Stimulated activated memory B cell treated with anti-CD40 and anti-IgM and Interleukin-4, amounts not matched to agents 10 μg/mL and 1 μg/mL and 100 μg/mL, for 72 hours (primary cell): Measurements from ENCODE around the gene KRTAP9-6.
A peak's percentile ranks its signal among the peaks of the same experiment; 100 is the strongest.
"Not testable (repeated sequence)": the region's sequence is repeated elsewhere in the genome, so short reads cannot be mapped to it uniquely, and the experiment has no call there.

Experiments used
- ATAC-seq: fragments of 150-1000 bp; cut with Tn5 transposase; 2 replicates; pipeline ENCODE4 v1.10.0; 2021
- H3K27ac Mint-ChIP-seq: one replicate; pipeline ENCODE4 v1.8.0; 2022; ENCODE audit warnings: mild to moderate bottlenecking, mixed read lengths
- H3K27me3 Mint-ChIP-seq: one replicate; pipeline ENCODE4 v1.8.0; 2022; ENCODE audit warnings: mixed read lengths
- H3K36me3 Mint-ChIP-seq: one replicate; pipeline ENCODE4 v1.8.0; 2022; ENCODE audit warnings: mixed read lengths
- H3K4me1 Mint-ChIP-seq: one replicate; pipeline ENCODE4 v1.8.0; 2022; ENCODE audit warnings: mixed read lengths
- H3K4me3 Mint-ChIP-seq: one replicate; pipeline ENCODE4 v1.8.0; 2022; ENCODE audit warnings: mild to moderate bottlenecking, moderate library complexity, mixed read lengths
- H3K9me3 Mint-ChIP-seq: one replicate; pipeline ENCODE4 v1.8.0; 2022; ENCODE audit warnings: mixed read lengths

Gene KRTAP9-6, protein sequence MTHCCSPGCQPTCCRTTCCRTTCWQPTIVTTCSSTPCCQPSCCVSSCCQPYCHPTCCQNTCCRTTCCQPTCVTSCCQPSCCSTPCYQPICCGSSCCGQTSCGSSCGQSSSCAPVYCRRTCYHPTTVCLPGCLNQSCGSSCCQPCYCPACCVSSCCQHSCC

DNA sequence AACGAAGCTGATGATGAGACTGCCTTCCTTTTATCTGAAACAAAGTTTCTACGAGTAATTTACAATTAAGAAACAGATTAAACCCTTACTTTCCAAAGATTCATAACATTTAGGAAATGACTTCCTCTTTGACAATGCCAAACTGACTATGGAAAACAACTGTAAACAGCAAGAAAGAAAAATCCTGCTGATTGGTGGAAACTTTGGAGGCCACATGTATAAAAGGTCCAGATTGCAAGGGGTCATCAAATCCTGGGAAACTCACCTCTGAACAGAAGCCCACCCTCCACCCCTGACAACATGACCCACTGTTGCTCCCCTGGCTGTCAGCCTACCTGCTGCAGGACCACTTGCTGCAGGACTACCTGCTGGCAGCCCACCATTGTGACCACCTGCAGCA is at the start of gene KRTAP9-6:
Gene KRTAP9-6, plus strand, starts transcription at position 301 of the 400 bp plus-strand sequence. Its CDS starts 0 bp downstream, at position 301.
- Mint-ChIP-seq H3K4me1 (no peaks in the 10 kb centered on the region), H3K36me3 (no peaks in the 10 kb centered on the region), H3K4me3 (no peak within 1 kb of the TSS), H3K27me3 (peaks cover 54% of the 10 kb centered on the region), H3K27ac (no peak within 1 kb of the TSS), H3K9me3 (peaks cover 3% of the 10 kb centered on the region)
- no peak for ATAC-seq

DNA sequence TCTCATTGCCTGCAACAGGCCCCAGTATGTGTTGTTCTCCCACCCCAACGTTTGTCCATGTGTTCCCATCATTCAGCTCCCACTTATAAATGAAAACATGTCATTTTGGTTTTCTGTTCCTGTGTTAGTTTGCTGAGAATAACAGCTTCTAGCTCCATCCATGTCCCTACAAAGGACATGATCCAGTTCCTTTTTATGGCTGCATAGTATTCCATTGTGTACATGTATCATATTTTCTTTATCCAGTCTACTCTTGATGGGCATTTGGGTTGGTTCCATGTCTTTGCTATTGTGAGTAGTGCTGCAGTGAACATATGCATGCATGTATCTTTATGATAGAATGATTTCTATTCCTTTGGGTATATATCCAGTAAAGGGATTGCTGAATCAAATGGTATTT is 49.5 kb upstream of the KRTAP9-6 start:
- Mint-ChIP-seq H3K4me1 (peaks cover 12% of the 10 kb centered on the region), H3K4me3 (no peak overlapping the region), H3K9me3 (peaks cover 9% of the 10 kb centered on the region), H3K27me3 (peaks cover 88% of the 10 kb centered on the region), H3K27ac (no peak overlapping the region), H3K36me3 (peaks cover 5% of the 10 kb centered on the region)
- no peak for ATAC-seq

DNA sequence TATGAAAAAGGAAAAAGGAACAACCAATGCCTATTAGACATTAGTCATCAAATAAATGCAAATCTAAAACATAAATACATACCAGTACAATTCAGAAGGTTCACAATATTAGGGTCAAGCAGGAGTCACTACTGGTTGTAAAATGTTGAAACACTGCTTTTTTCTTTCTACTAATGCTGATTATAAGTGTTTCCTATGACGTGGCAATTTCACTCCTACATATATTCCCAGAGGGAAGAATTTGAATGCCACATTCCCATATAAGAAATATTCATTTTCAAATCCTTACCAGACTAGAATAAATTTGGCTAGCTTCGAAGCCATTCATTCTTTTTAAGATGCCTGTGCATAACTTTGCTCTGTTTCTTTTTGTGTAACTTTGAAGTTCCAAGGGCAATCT is 41.4 kb upstream of the KRTAP9-6 start:
- no peak overlapping the region for H3K4me3 Mint-ChIP-seq
- H3K4me1 Mint-ChIP-seq: no peaks in the 10 kb centered on the region
- peaks cover 9% of the 10 kb centered on the region for H3K9me3 Mint-ChIP-seq
- peaks cover 45% of the 10 kb centered on the region for H3K27me3 Mint-ChIP-seq
- H3K36me3 Mint-ChIP-seq: peaks cover 5% of the 10 kb centered on the region
- no peak for ATAC-seq
- no peak overlapping the region for H3K27ac Mint-ChIP-seq

DNA sequence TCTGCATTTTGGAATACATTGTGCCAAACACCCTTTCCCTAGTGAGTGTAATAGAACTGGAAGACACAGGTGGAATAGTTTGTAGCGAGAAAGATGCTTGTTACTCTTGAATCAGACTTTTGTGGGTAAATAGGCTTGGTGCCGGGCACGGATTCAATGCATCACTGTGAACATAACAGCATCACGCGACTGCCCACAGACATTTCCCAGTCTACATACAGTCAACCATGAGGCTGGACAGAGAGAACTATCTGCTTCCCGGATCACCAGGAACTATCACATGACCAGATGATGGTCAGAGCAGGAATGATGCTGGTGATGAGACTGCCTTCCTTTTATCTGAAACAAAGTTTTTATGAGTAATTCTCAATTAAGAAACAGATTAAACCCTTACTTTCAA is 39.1 kb upstream of the KRTAP9-6 start:
- peaks cover 41% of the 10 kb centered on the region for H3K27me3 Mint-ChIP-seq
- H3K4me3 Mint-ChIP-seq: no peak overlapping the region
- H3K27ac Mint-ChIP-seq: no peak overlapping the region
- ATAC-seq: no peak
- H3K9me3 Mint-ChIP-seq: peaks cover 3% of the 10 kb centered on the region
- H3K36me3 Mint-ChIP-seq: no peaks in the 10 kb centered on the region
- peaks cover 8% of the 10 kb centered on the region for H3K4me1 Mint-ChIP-seq

DNA sequence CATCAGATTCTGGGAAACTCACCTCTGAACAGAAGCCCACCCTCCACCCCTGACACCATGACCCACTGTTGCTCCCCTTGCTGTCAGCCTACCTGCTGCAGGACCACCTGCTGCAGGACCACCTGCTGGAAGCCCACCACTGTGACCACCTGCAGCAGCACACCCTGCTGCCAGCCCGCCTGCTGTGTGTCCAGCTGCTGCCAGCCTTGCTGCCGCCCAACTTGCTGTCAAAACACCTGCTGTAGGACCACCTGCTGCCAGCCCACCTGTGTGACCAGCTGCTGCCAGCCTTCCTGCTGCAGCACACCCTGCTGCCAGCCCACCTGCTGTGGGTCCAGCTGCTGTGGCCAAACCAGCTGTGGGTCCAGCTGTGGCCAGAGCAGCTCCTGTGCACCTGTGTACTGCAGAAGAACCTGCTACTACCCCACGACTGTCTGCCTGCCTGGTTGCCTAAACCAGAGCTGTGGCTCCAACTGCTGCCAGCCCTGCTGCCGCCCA is 38.5 kb upstream of the KRTAP9-6 start, which contains the start of gene KRTAP9-2:
Gene KRTAP9-2, plus strand, starts transcription at position 51 of the 498 bp plus-strand sequence. Its CDS starts 7 bp downstream, at position 58.
- H3K27me3 Mint-ChIP-seq: peaks cover 40% of the 10 kb centered on the region
- H3K4me3 Mint-ChIP-seq, H3K27ac Mint-ChIP-seq, ATAC-seq, H3K4me1 Mint-ChIP-seq, H3K9me3 Mint-ChIP-seq, H3K36me3 Mint-ChIP-seq: not testable (repeated sequence)

DNA sequence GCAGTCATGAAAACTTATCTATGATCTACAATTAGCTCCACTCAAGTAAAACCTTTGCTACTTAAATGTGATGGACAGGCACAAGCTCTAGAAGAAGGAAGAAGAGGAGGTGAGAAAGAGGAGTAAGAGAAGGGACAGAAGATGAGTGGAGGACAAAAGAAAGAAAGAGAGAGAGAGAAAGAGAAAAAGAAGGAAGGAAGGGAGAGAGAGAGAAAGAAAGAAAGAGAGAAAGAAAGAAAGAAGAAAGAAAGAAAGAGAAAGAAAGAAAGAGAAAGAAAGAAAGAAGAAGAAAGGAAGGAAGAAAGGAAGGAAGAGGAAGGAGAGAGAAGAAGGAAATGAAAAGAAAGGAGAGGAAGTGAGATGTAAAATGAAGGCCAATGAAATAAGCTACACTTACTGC is 35.1 kb upstream of the KRTAP9-6 start:
- Mint-ChIP-seq H3K9me3 (peaks cover 3% of the 10 kb centered on the region), H3K4me3 (no peak overlapping the region), H3K36me3 (no peaks in the 10 kb centered on the region), H3K4me1 (peaks cover 8% of the 10 kb centered on the region), H3K27ac (no peak overlapping the region), H3K27me3 (peaks cover 50% of the 10 kb centered on the region)
- ATAC-seq: no peak

DNA sequence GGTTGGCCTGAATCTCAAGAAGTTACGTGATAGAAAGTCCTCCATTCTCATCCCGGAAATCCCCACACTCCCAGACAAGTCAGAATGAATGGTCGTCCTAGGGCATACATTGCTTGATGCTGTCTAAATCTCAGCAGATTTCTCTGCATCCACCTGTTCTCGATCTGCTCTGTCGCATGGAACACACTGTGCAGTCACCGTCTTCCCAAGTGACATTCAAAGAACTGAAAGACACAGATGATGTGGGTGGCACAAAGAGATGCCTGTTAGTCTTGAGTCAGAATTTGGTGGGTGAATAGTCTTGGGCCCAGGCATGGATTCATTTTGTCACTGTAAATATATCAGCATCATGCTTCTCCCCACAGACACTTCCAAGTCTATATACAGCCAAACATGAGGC is 33.4 kb upstream of the KRTAP9-6 start:
- no peaks in the 10 kb centered on the region for H3K36me3 Mint-ChIP-seq
- H3K9me3 Mint-ChIP-seq: peaks cover 3% of the 10 kb centered on the region
- peaks cover 60% of the 10 kb centered on the region for H3K27me3 Mint-ChIP-seq
- peaks cover 8% of the 10 kb centered on the region for H3K4me1 Mint-ChIP-seq
- H3K27ac Mint-ChIP-seq: no peak overlapping the region
- H3K4me3 Mint-ChIP-seq: no peak overlapping the region
- no peak for ATAC-seq

DNA sequence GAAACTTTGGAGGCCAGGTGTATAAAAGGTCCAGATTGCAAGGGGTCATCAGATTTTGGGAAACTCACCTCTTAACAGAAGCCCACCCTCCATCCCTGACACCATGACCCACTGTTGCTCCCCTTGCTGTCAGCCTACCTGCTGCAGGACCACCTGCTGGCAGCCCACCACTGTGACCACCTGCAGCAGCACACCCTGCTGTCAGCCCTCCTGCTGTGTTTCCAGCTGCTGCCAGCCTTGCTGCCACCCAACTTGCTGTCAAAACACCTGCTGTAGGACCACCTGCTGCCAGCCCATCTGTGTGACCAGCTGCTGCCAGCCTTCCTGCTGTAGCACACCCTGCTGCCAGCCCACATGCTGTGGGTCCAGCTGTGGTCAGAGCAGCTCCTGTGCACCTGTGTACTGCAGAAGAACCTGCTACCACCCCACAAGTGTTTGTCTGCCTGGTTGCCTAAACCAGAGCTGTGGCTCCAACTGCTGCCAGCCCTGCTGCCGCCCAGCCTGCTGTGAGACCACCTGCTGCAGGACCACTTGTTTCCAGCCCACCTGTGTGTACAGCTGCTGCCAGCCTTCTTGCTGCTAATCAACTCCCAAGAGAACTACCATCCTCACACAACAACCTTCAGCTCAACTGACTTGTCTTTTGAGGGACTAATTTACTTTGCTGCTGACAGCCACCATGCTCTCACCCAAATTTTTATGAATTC is 32.6 kb upstream of the KRTAP9-6 start, which contains the start of gene KRTAP9-3:
Gene KRTAP9-3, plus strand, starts transcription at position 51 of the 707 bp plus-strand sequence. Its CDS starts 53 bp downstream, at position 104.
- H3K4me3 Mint-ChIP-seq, H3K4me1 Mint-ChIP-seq, H3K27ac Mint-ChIP-seq, ATAC-seq, H3K36me3 Mint-ChIP-seq, H3K9me3 Mint-ChIP-seq: not testable (repeated sequence)
- peaks cover 65% of the 10 kb centered on the region for H3K27me3 Mint-ChIP-seq

DNA sequence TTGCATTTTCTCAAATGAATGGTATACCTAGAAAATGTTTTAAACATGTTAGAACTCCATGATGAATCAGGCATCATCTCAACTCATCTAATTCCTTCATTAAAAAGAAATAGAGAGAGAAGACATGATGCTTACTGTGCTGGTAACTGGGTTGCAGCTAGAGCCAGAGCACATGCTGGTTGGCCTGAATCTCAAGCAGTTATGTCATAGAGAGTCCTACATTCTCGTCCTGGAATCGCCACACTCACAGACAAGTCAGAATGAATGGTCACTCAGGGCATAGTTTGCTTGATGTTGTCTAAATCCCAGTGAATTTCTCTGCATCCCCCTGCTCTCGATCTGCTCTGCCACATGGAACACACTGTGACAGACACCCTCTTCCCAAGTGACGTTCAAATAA is 28.1 kb upstream of the KRTAP9-6 start:
- not testable (repeated sequence) for H3K4me3 Mint-ChIP-seq, H3K9me3 Mint-ChIP-seq, H3K4me1 Mint-ChIP-seq, ATAC-seq, H3K27ac Mint-ChIP-seq, H3K36me3 Mint-ChIP-seq
- peaks cover 65% of the 10 kb centered on the region for H3K27me3 Mint-ChIP-seq

DNA sequence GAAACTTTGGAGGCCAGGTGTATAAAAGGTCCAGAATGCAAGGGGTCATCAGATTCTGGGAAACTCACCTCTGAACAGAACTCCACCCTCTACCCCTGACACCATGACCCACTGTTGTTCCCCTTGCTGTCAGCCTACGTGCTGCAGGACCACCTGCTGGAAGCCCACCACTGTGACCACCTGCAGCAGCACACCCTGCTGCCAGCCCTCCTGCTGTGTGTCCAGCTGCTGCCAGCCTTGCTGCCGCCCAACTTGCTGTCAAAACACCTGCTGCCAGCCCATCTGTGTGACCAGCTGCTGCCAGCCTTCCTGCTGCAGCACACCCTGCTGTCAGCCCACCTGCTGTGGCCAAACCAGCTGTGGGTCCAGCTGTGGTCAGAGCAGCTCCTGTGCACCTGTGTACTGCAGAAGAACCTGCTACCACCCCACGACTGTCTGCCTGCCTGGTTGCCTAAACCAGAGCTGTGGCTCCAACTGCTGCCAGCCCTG is 27.2 kb upstream of the KRTAP9-6 start, which contains the start of gene KRTAP9-8:
Gene KRTAP9-8, plus strand, starts transcription at position 51 of the 489 bp plus-strand sequence. Its CDS starts 53 bp downstream, at position 104.
- H3K4me1 Mint-ChIP-seq, H3K27ac Mint-ChIP-seq, H3K9me3 Mint-ChIP-seq, ATAC-seq, H3K4me3 Mint-ChIP-seq, H3K36me3 Mint-ChIP-seq: not testable (repeated sequence)
- H3K27me3 Mint-ChIP-seq: peaks cover 67% of the 10 kb centered on the region

DNA sequence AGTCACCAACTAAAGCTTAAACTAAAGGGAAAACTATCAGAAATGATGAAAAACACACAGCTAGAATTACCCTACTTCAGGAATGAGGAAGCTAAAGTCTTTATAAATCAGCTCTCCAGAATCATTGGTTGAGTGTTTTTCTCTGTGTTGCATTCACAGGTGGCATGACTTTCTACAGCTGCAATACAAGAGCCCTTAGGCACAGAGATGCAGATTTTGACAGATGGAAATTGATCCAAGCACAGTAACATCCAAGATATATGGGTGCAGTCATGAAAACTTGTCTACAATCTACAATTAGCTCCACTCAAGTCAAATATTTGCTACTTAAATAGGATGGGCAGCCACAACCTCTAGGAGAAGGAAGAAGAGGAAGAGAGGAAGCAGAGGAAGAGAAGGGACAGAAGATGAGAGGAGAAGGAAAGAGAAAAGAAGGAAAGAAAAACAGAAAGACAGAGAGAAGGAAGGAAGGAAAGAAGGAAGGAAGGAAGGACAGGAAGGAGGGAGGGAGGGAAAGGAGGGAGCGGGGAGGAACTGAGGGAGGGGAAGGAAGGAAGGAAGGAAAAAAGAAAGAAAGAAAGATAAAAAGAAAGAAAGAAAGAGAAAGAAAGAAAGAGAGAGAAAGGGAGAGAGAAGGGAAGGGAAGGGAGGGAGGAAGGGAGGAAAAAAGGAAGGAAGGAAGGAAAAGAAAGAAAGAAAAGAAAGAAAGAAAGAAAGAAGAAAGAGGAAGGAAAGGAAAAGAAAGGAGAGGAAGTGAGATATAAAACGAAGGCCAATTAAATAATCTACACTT is 18.0 kb upstream of the KRTAP9-6 start:
- peaks cover 34% of the 10 kb centered on the region for H3K27me3 Mint-ChIP-seq
- H3K4me1 Mint-ChIP-seq, H3K4me3 Mint-ChIP-seq, ATAC-seq, H3K36me3 Mint-ChIP-seq, H3K9me3 Mint-ChIP-seq: not testable (repeated sequence)
- peak overlapping the region; percentile 4 for H3K27ac Mint-ChIP-seq

DNA sequence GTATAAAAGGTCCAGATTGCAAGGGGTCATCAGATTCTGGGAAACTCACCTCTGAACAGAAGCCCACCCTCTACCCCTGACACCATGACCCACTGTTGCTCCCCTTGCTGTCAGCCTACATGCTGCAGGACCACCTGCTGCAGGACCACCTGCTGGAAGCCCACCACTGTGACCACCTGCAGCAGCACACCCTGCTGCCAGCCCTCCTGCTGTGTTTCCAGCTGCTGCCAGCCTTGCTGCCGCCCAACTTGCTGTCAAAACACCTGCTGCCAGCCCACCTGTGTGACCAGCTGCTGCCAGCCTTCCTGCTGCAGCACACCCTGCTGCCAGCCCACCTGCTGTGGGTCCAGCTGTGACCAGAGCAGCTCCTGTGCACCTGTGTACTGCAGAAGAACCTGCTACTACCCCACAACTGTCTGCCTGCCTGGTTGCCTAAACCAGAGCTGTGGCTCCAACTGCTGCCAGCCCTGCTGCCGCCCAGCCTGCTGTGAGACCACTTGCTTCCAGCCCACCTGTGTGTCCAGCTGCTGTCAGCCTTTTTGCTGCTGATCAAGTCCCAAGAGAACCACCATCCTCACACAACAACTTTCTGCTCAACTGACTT is 15.4 kb upstream of the KRTAP9-6 start, which contains the start of gene KRTAP9-4:
Gene KRTAP9-4, plus strand, starts transcription at position 51 of the 604 bp plus-strand sequence. Its CDS starts 34 bp downstream, at position 85.
- H3K36me3 Mint-ChIP-seq, H3K27ac Mint-ChIP-seq, ATAC-seq, H3K9me3 Mint-ChIP-seq, H3K4me3 Mint-ChIP-seq: not testable (repeated sequence)
- peaks cover 14% of the 10 kb centered on the region for H3K4me1 Mint-ChIP-seq
- H3K27me3 Mint-ChIP-seq: peaks cover 33% of the 10 kb centered on the region

DNA sequence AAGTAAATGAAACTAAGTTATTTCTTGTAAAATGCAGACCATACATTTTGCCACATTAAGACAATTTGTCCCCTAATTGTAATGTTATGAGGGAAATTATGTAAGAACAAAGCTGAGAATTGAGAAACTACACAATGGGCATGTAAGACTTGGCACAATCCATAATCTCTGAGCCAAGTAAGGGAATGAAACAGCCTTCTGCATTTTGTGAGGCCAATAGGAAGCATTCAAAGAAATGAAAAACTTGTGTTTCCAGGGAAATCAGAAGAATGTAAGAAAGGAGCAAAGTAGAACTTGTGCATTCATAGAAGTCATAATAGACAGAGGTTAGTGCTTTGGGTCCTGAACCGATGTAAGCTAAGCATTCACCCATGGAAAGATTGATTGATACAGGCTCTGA is 13.9 kb upstream of the KRTAP9-6 start:
- Mint-ChIP-seq H3K27ac (no peak overlapping the region), H3K4me3 (no peak overlapping the region), H3K9me3 (no peaks in the 10 kb centered on the region), H3K36me3 (no peaks in the 10 kb centered on the region), H3K27me3 (peaks cover 43% of the 10 kb centered on the region), H3K4me1 (peaks cover 14% of the 10 kb centered on the region)
- ATAC-seq: no peak

DNA sequence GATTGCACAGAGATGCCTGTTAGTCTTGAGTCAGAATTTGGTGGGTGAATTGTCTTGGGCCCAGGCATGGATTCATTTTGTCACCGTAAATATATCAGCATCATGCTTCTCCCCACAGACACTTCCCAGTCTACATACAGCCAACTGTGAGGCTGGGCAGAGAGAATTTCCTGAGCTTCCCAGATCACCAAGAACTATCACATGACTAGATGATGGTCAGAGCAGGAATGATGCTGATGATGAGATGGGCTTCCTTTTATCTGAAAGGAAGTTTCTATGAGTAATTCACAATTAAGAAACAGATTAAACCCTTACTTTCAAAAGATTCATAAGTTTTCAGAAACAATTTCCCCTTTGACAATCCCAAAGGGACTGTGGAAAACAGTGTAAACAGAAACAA is 10.3 kb upstream of the KRTAP9-6 start:
- no peak for ATAC-seq
- no peaks in the 10 kb centered on the region for H3K36me3 Mint-ChIP-seq
- H3K27me3 Mint-ChIP-seq: peaks cover 62% of the 10 kb centered on the region
- H3K9me3 Mint-ChIP-seq: no peaks in the 10 kb centered on the region
- H3K4me1 Mint-ChIP-seq: peaks cover 7% of the 10 kb centered on the region
- no peak overlapping the region for H3K27ac Mint-ChIP-seq
- no peak overlapping the region for H3K4me3 Mint-ChIP-seq
